Panc1 (cell line): ENCODE results near the gene JPT2. TPM values are rescaled to one million over a fixed set of nuclear protein-coding genes. Genes with fewer than 3 reads are reported as not detected.

Experiments used
- ATAC-seq: fragments of 200-7000 bp; cut with Tn5 transposase; 2 replicates; pipeline ENCODE4 v1.9.1; 2020; ENCODE audit warnings: mild to moderate bottlenecking, moderate library complexity
- BruUV-seq: library from RNA; stranded (reverse); fragments of 400-500 nt; replicated peaks from 2 replicates; lab custom pipeline; 2021; lab: Mats Ljungman, UMichigan
- CTCF ChIA-PET: fragments of 300-600 bp; sonication (Branson Sonifier 250); formaldehyde crosslinking; loops from one replicate; lab custom pipeline; 2022; ENCODE audit warnings: antibody characterized with exemption; lab: Charles Lee
- POLR2A ChIA-PET: fragments of 300-600 bp; sonication (Branson Sonifier 250); formaldehyde crosslinking; loops from one replicate; lab custom pipeline; 2022; ENCODE audit warnings: antibody characterized with exemption; lab: Charles Lee
- DNase-seq: peaks from one replicate; pipeline ENCODE4 v3.0.0-alpha.2; 2010; ENCODE audit warnings: low read depth, low spot score
- H3K27ac ChIP-seq: 2 replicates; pipeline ENCODE4 v1.5.1; 2011; ENCODE audit warnings: mild to moderate bottlenecking, low read length, inconsistent platforms
- H3K27me3 ChIP-seq: fragments of 200-500 bp; sonication (Bioruptor generic); 2 replicates; pipeline ENCODE4 v1.6.0; 2014; ENCODE audit warnings: low read length, inconsistent platforms; ENCODE audit not compliant: control insufficient read depth, insufficient read depth
- H3K36me3 ChIP-seq: fragments of 200-500 bp; sonication (Bioruptor generic); 2 replicates; pipeline ENCODE4 v1.5.1; 2014; ENCODE audit warnings: inconsistent platforms, mild to moderate bottlenecking, low read length, moderate library complexity; ENCODE audit not compliant: control insufficient read depth, insufficient read depth
- H3K4me1 ChIP-seq: 2 replicates; pipeline ENCODE4 v1.5.1; 2011; ENCODE audit warnings: inconsistent platforms, mild to moderate bottlenecking, low read length, moderate library complexity; ENCODE audit not compliant: control insufficient read depth, insufficient read depth
- H3K4me3 ChIP-seq, 2 experiments: 2 replicates each; pipeline ENCODE4 v1.5.1; 2011 to 2012; ENCODE audit warnings: low read depth in 2 of 2, low read length in 2 of 2, mild to moderate bottlenecking in 2 of 2, inconsistent platforms in 1 of 2, moderate library complexity in 1 of 2
- H3K9me3 ChIP-seq: fragments of 200-500 bp; sonication (Bioruptor generic); 2 replicates; pipeline ENCODE4 v1.5.1; 2014; ENCODE audit warnings: low read depth, mild to moderate bottlenecking, inconsistent platforms, low read length, moderate library complexity; ENCODE audit not compliant: control insufficient read depth, insufficient read depth
- CTCF ChIP-seq: fragments of 450-650 bp; IDR thresholded peaks from 2 replicates; pipeline ENCODE4 v1.5.1; 2017; ENCODE audit warnings: mild to moderate bottlenecking
- POLR2AphosphoS5 ChIP-seq: IDR thresholded peaks from 2 replicates; pipeline ENCODE4 v1.6.1; 2012; ENCODE audit warnings: mild to moderate bottlenecking, low read depth, low read length, moderate library complexity
- REST ChIP-seq, 2 experiments: IDR thresholded peaks; 2 replicates each; pipeline ENCODE4 v1.6.1; 2011 to 2012; ENCODE audit warnings: low read depth in 2 of 2, control low read depth in 1 of 2, low read length in 1 of 2, mild to moderate bottlenecking in 1 of 2, moderate library complexity in 1 of 2; ENCODE audit not compliant: insufficient read depth in 1 of 2
- SIN3A ChIP-seq: IDR thresholded peaks from 2 replicates; pipeline ENCODE4 v1.6.1; 2012; ENCODE audit warnings: low read depth, mild to moderate bottlenecking, low read length, moderate library complexity, borderline replicate concordance; ENCODE audit not compliant: insufficient read depth
- TCF7L2 ChIP-seq: IDR thresholded peaks from 2 replicates; pipeline ENCODE4 v1.6.1; 2011; ENCODE audit warnings: mild to moderate bottlenecking, low read depth, low read length, inconsistent platforms
- in situ Hi-C: cut with HindIII; loops from 2 replicates; pipeline ENCODE4 v1.10.0; 2016; ENCODE audit warnings: low sequenced_read_pairs, low pct_unique_long_range_greater_than_20kb
- intact Hi-C: fragments of 100-400 bp; cut with micrococcal nuclease; formaldehyde crosslinking; loops from one replicate; pipeline ENCODE4 v1.10.0; 2022; ENCODE audit not compliant: unreplicated experiment
- total RNA-seq: library from RNA; stranded (reverse); gene quantifications from one replicate; pipeline ENCODE4 v1.2.1, GENCODE V29; 2021; ENCODE audit not compliant: unreplicated experiment

The JPT2 gene
- total RNA-seq, 1 experiment from 2014 or later = 200 TPM

- intact Hi-C loops (no loop called here), in situ Hi-C loops (no loop called here)
- peaks cover 64% of the 10 kb centered on the region for H3K4me1 ChIP-seq
- ChIA-PET POLR2A (no interaction called here), CTCF (no interaction called here)
- no TSS peak for BruUV-seq
- DNase-seq (no peak), ATAC-seq (no peak)
- no peaks in the 10 kb centered on the region for H3K9me3 ChIP-seq
- TF ChIP-seq REST (IDR thresholded peaks at IDR 0.05; ENCODE audit: insufficient read depth in 1 of 2, low read depth in 2 of 2, low read length in 1 of 2) = no peak
- no peak for TF ChIP-seq SIN3A
- TF ChIP-seq POLR2AphosphoS5 = no peak
- no peak for TF ChIP-seq TCF7L2
- no peak for TF ChIP-seq CTCF
- peak overlapping the region; percentile 94 for H3K27ac ChIP-seq
- H3K36me3 ChIP-seq = peaks cover 17% of the 10 kb centered on the region
- H3K27me3 ChIP-seq = no peaks in the 10 kb centered on the region
- H3K4me3 ChIP-seq = no peak overlapping the region
Measured at GRCh38 chr16:1689853-1690252, 11.8 kb downstream of the JPT2 start.

GRCh38 chr16:1690810-1691209, 12.7 kb downstream of the JPT2 start:
- Histone ChIP-seq H3K4me1 (peaks cover 60% of the 10 kb centered on the region), H3K9me3 (no peaks in the 10 kb centered on the region), H3K4me3 (no peak overlapping the region), H3K36me3 (peaks cover 13% of the 10 kb centered on the region), H3K27ac (peak overlapping the region; percentile 94), H3K27me3 (no peaks in the 10 kb centered on the region)
- in situ Hi-C loops (no loop called here), intact Hi-C loops (no loop called here)
- POLR2A ChIA-PET = no interaction called here
- no peak for DNase-seq
- CTCF ChIA-PET = no interaction called here
- ATAC-seq = no peak
- TF ChIP-seq SIN3A (no peak), REST (IDR thresholded peaks at IDR 0.05; ENCODE audit: insufficient read depth in 1 of 2, low read depth in 2 of 2, low read length in 1 of 2) (no peak), POLR2AphosphoS5 (no peak), CTCF (no peak), TCF7L2 (no peak)
- BruUV-seq = no TSS peak
